Upper lobe of right lung (tissue), 1 donor: ENCODE measurements around the gene NR4A3. TPM values are rescaled to one million over a fixed set of nuclear protein-coding genes. Genes with fewer than 3 reads are reported as not detected.

Experiments used
- ATAC-seq: fragments of 200-7000 bp; cut with Tn5 transposase; one replicate; pipeline ENCODE4 v1.9.1; 2020; ENCODE audit warnings: mild to moderate bottlenecking, moderate library complexity
- DNase-seq: peaks from one replicate; pipeline ENCODE4 v3.0.0-alpha.2; 2020
- H3K27ac ChIP-seq: fragments of 200-600 bp; one replicate; pipeline ENCODE4 v1.8.0; 2022
- H3K27me3 ChIP-seq: fragments of 200-600 bp; one replicate; pipeline ENCODE4 v1.8.0; 2022; ENCODE audit warnings: mild to moderate bottlenecking
- H3K36me3 ChIP-seq: fragments of 200-600 bp; one replicate; pipeline ENCODE4 v1.8.0; 2022
- H3K4me1 ChIP-seq: fragments of 200-600 bp; one replicate; pipeline ENCODE4 v1.8.0; 2022
- H3K4me3 ChIP-seq: fragments of 200-600 bp; one replicate; pipeline ENCODE4 v1.8.0; 2022; ENCODE audit warnings: mild to moderate bottlenecking
- H3K9me3 ChIP-seq: fragments of 200-600 bp; one replicate; pipeline ENCODE4 v1.8.0; 2022
- CTCF ChIP-seq: fragments of 200-600 bp; IDR thresholded peaks from one replicate; pipeline ENCODE4 v1.8.0; 2022; ENCODE audit warnings: antibody characterized with exemption
- intact Hi-C: fragments of 100-400 bp; cut with DNase I; formaldehyde crosslinking; loops from one replicate; pipeline ENCODE4 v1.11.0; 2022
- total RNA-seq: library from RNA; stranded (reverse); fragmentation: NEBNext Ultra II Directional; extraction: Animal tissue kit (Norgen Biotek cat#: 25700); gene quantifications from one replicate; pipeline ENCODE4 v1.2.1, GENCODE V29; 2021
- donor health status: DM: no; HTN: yes; CAD: no; lungs with severe emphysema.

NR4A3 gene
- total RNA-seq, 1 donor from 2014 or later, result 3.8 TPM

- H3K9me3 ChIP-seq, result no peaks in the 10 kb centered on the region
- ATAC-seq, result no peak
- no peak for TF ChIP-seq CTCF
Measured at GRCh38 chr9:99894826-99895225, 73.1 kb downstream of the NR4A3 start.

GRCh38 chr9:99895510-99895909 is 73.8 kb downstream of the NR4A3 start:
- H3K27me3 ChIP-seq, result no peaks in the 10 kb centered on the region
- no peaks in the 10 kb centered on the region for H3K4me1 ChIP-seq
- ATAC-seq (peak; percentile 59), DNase-seq (no peak)
- no peak overlapping the region for H3K27ac ChIP-seq
- no peak for TF ChIP-seq CTCF
- H3K4me3 ChIP-seq, result no peak overlapping the region
- intact Hi-C loops, result no loop called here
- H3K36me3 ChIP-seq, result no peaks in the 10 kb centered on the region
- H3K9me3 ChIP-seq, result no peaks in the 10 kb centered on the region

More at GRCh38 chr9:99894826-99895225, 73.1 kb downstream of the NR4A3 start:
- intact Hi-C loops, result no loop called here
- Histone ChIP-seq H3K4me1 (no peaks in the 10 kb centered on the region), H3K36me3 (no peaks in the 10 kb centered on the region), H3K27me3 (no peaks in the 10 kb centered on the region), H3K27ac (no peak overlapping the region), H3K4me3 (no peak overlapping the region)
- no peak for DNase-seq

GRCh38 chr9:99896119-99896518 is 74.4 kb downstream of the NR4A3 start:
- Histone ChIP-seq H3K4me3 (no peak overlapping the region), H3K36me3 (no peaks in the 10 kb centered on the region), H3K4me1 (no peaks in the 10 kb centered on the region), H3K9me3 (no peaks in the 10 kb centered on the region), H3K27ac (no peak overlapping the region), H3K27me3 (no peaks in the 10 kb centered on the region)
- TF ChIP-seq CTCF, result no peak
- ATAC-seq (peak; percentile 82), DNase-seq (peak; percentile 62)
- intact Hi-C loops, result no loop called here

GRCh38 chr9:99903393-99903792 is 81.7 kb downstream of the NR4A3 start:
- TF ChIP-seq CTCF, result no peak
- H3K27me3 ChIP-seq, result no peaks in the 10 kb centered on the region
- H3K27ac ChIP-seq, result no peak overlapping the region
- H3K36me3 ChIP-seq, result no peaks in the 10 kb centered on the region
- intact Hi-C loops, result no loop called here
- ATAC-seq, result no peak
- no peak for DNase-seq
- H3K4me3 ChIP-seq, result no peak overlapping the region
- H3K4me1 ChIP-seq, result peaks cover 6% of the 10 kb centered on the region
- no peaks in the 10 kb centered on the region for H3K9me3 ChIP-seq

- H3K27me3 ChIP-seq, result no peaks in the 10 kb centered on the region
- peaks cover 6% of the 10 kb centered on the region for H3K4me1 ChIP-seq
- intact Hi-C loops, result no loop called here
- no peak for TF ChIP-seq CTCF
- no peak for DNase-seq
- peak overlapping the region; percentile 73 for H3K4me3 ChIP-seq
- no peaks in the 10 kb centered on the region for H3K9me3 ChIP-seq
- no peaks in the 10 kb centered on the region for H3K36me3 ChIP-seq
- ATAC-seq, result no peak
- peak overlapping the region; percentile 99 for H3K27ac ChIP-seq
Measured at GRCh38 chr9:99905833-99906402, 84.2 kb downstream of the NR4A3 start.
